HepG2 (cell line): ENCODE data around the gene MYO1E. TPM values are rescaled to one million over a fixed set of nuclear protein-coding genes. Genes with fewer than 3 reads are reported as not detected.

Experiments used
- ATAC-seq: fragments of 200-7000 bp; cut with Tn5 transposase; 3 replicates; pipeline ENCODE4 v1.9.1; 2020; ENCODE audit warnings: mild to moderate bottlenecking, moderate library complexity
- BruUV-seq: library from RNA; stranded (reverse); fragments of 400-500 nt; replicated peaks from 2 replicates; lab custom pipeline; 2021; lab: Mats Ljungman, UMichigan
- CTCF ChIA-PET: fragments of 300-600 bp; formaldehyde crosslinking; extraction: SDS; loops from one replicate; lab custom pipeline; 2021; ENCODE audit warnings: low total read pairs, inconsistent platforms, low intra/inter-chr PET ratio; lab: Yijun Ruan, JAX
- POLR2A ChIA-PET: fragments of 350-600 bp; sonication (Branson Sonifier 250); formaldehyde crosslinking; loops from one replicate; lab custom pipeline; 2020; ENCODE audit warnings: antibody characterized with exemption, inconsistent platforms; lab: Yijun Ruan, JAX
- DNase-seq: peaks from one replicate; pipeline ENCODE4 v3.0.0-alpha.2; 2015; ENCODE audit warnings: low spot score
- FAIRE-seq: peaks from 3 replicates; lab custom pipeline; 2011; peaks lifted over from hg19 to GRCh38; lab: Jason Lieb, UNC
- H2AFZ ChIP-seq: one replicate; pipeline ENCODE4 v1.6.1; 2011; ENCODE audit warnings: low read length, inconsistent platforms
- H3K27ac ChIP-seq: fragments of 300-600 bp; 3 replicates; pipeline ENCODE4 v1.8.0; 2011; ENCODE audit warnings: mixed run types, mild to moderate bottlenecking, mixed read lengths, low read length, inconsistent platforms; ENCODE audit not compliant: insufficient read depth; ENCODE audit errors: extremely low read length
- H3K27me3 ChIP-seq, 2 experiments: fragments of 200-600 bp in 1 of 2; 2 replicates in 1 of 2; 3 replicates in 1 of 2; pipeline versions ENCODE4 v1.6.0 to v1.8.0; 2011; ENCODE audit warnings: low read length in 2 of 2, mild to moderate bottlenecking in 2 of 2, moderate library complexity in 2 of 2, inconsistent platforms in 1 of 2; ENCODE audit not compliant: insufficient read depth in 2 of 2, control insufficient read depth in 1 of 2
- H3K36me3 ChIP-seq, 2 experiments: fragments of 200-600 bp in 1 of 2; replicated peaks in 1 of 2; 2 replicates in 1 of 2; 3 replicates in 1 of 2; pipeline versions ENCODE4 v1.5.1 to v1.8.0; 2011; ENCODE audit warnings: low read length in 2 of 2, inconsistent platforms in 1 of 2; ENCODE audit not compliant: insufficient read depth in 2 of 2, control insufficient read depth in 1 of 2
- H3K4me1 ChIP-seq: 2 replicates; pipeline ENCODE4 v1.5.1; 2012; ENCODE audit warnings: low read length, inconsistent platforms; ENCODE audit not compliant: insufficient read depth
- H3K4me2 ChIP-seq: 2 replicates; pipeline ENCODE4 v1.6.0; 2011; ENCODE audit warnings: low read depth, low read length, inconsistent platforms
- H3K4me3 ChIP-seq, 3 experiments: fragments of 200-600 bp in 1 of 3; sonication (generic), shearing (Covaris generic) in 1 of 3; replicated peaks in 1 of 3; 2 replicates each; pipeline ENCODE4 v1.5.1; 2011 to 2016; ENCODE audit warnings: low read length in 3 of 3, inconsistent platforms in 2 of 3, low read depth in 2 of 3, mild to moderate bottlenecking in 2 of 3, control low read depth in 1 of 3, mixed read lengths in 1 of 3; ENCODE audit not compliant: insufficient read depth in 1 of 3
- H3K79me2 ChIP-seq: one replicate; pipeline ENCODE4 v1.6.1; 2011; ENCODE audit warnings: low read length, inconsistent platforms; ENCODE audit not compliant: insufficient read depth
- H3K9ac ChIP-seq: 2 replicates; pipeline ENCODE4 v1.6.0; 2011; ENCODE audit warnings: mild to moderate bottlenecking, low read depth, low read length, inconsistent platforms; ENCODE audit not compliant: insufficient read depth
- H3K9me3 ChIP-seq: 2 replicates; pipeline ENCODE4 v1.5.1; 2012; ENCODE audit warnings: mild to moderate bottlenecking, low read length
- H4K20me1 ChIP-seq: 2 replicates; pipeline ENCODE4 v1.6.0; 2011; ENCODE audit warnings: inconsistent platforms, mild to moderate bottlenecking, low read length, moderate library complexity; ENCODE audit not compliant: insufficient read depth
- DBP ChIP-seq: sonication (generic); formaldehyde crosslinking; IDR thresholded peaks from 2 replicates; pipeline ENCODE4 v1.4.0; 2020; ENCODE audit warnings: missing genetic modification reagents; ENCODE audit errors: not compliant biosample characterization
- IKZF5 ChIP-seq: IDR thresholded peaks from 2 replicates; pipeline ENCODE4 v1.6.1; 2018; ENCODE audit warnings: missing genetic modification reagents, mild to moderate bottlenecking, missing compliant biosample characterization
- MAFF ChIP-seq: IDR thresholded peaks from 2 replicates; pipeline ENCODE4 v1.6.1; 2011; ENCODE audit warnings: low read depth, low read length, improper control_type of control experiment
- MAZ ChIP-seq, 2 experiments: sonication (generic) in 1 of 2; formaldehyde crosslinking in 1 of 2; IDR thresholded peaks; 2 replicates each; pipeline versions ENCODE4 v1.5.0 to v1.6.1; 2012 to 2020; ENCODE audit warnings: low read depth in 2 of 2, mild to moderate bottlenecking in 2 of 2, borderline replicate concordance in 1 of 2, improper control_type of control experiment in 1 of 2, low read length in 1 of 2, missing genetic modification reagents in 1 of 2, moderate library complexity in 1 of 2
- NONO ChIP-seq, 2 experiments: fragments of 450-650 bp in 1 of 2; sonication (generic) in 1 of 2; formaldehyde crosslinking in 1 of 2; IDR thresholded peaks in 1 of 2; conservative IDR thresholded peaks in 1 of 2; 2 replicates each; pipeline versions ENCODE4 v1.6.1 to v1.8.0; 2017 to 2022; ENCODE audit warnings: mild to moderate bottlenecking in 1 of 2, missing genetic modification reagents in 1 of 2, moderate library complexity in 1 of 2
- SAFB2 ChIP-seq: sonication (generic); formaldehyde crosslinking; IDR thresholded peaks from 2 replicates; pipeline ENCODE4 v1.5.1; 2020; ENCODE audit warnings: missing genetic modification reagents, low read depth, mild to moderate bottlenecking, borderline replicate concordance
- SMAD9 ChIP-seq: sonication (generic); formaldehyde crosslinking; IDR thresholded peaks from 2 replicates; pipeline ENCODE4 v1.5.1; 2020; ENCODE audit warnings: mild to moderate bottlenecking, missing genetic modification reagents
- ZBTB3 ChIP-seq: sonication (generic); formaldehyde crosslinking; IDR thresholded peaks from 2 replicates; pipeline ENCODE4 v1.4.0; 2020; ENCODE audit warnings: low read depth, mild to moderate bottlenecking, moderate library complexity, missing genetic modification reagents, borderline replicate concordance
- ZBTB42 ChIP-seq: sonication (generic); formaldehyde crosslinking; IDR thresholded peaks from 2 replicates; pipeline ENCODE4 v1.5.0; 2020; ENCODE audit warnings: mild to moderate bottlenecking, missing genetic modification reagents
- ZBTB49 ChIP-seq: sonication (generic); formaldehyde crosslinking; IDR thresholded peaks from 2 replicates; pipeline ENCODE4 v1.4.0; 2020; ENCODE audit warnings: missing genetic modification reagents, borderline replicate concordance
- ZNF550 ChIP-seq: sonication (generic); formaldehyde crosslinking; IDR thresholded peaks from 2 replicates; pipeline ENCODE4 v1.4.0; 2020; ENCODE audit warnings: mild to moderate bottlenecking, missing genetic modification reagents, borderline replicate concordance
- ZNF777 ChIP-seq: sonication (generic); formaldehyde crosslinking; IDR thresholded peaks from 2 replicates; pipeline ENCODE4 v1.4.0; 2020; ENCODE audit warnings: missing genetic modification reagents
- ZSCAN31 ChIP-seq: sonication (generic); formaldehyde crosslinking; IDR thresholded peaks from 2 replicates; pipeline ENCODE4 v1.5.0; 2020; ENCODE audit warnings: low read depth, mild to moderate bottlenecking, missing genetic modification reagents
- WGBS: methylation state at CpG from one replicate; pipeline ENCODE4 v1.1.6; 2017; ENCODE audit warnings: low lambda C conversion rate; 5-methylcytosine and 5-hydroxymethylcytosine counted together
- in situ Hi-C: cut with HindIII; loops from 2 replicates; pipeline ENCODE4 v1.10.0; 2017; ENCODE audit warnings: low pct_unique_long_range_greater_than_20kb; ENCODE audit not compliant: extremely low pct_ligation_motif_present
- intact Hi-C: fragments of 100-400 bp; cut with micrococcal nuclease; formaldehyde crosslinking; loops from one replicate; pipeline ENCODE4 v1.10.0; 2022; ENCODE audit not compliant: unreplicated experiment
- polyA plus RNA-seq, 8 experiments: library from polyadenylated mRNA; depleted of rRNA in 3 of 8; stranded (reverse) in 7 of 8; unstranded in 1 of 8; fragments of >200 nt; fragmentation: Illumina TruSeq in 4 of 8; extraction: Trizol in 4 of 8; gene quantifications; 2 replicates each; pipeline versions ENCODE4 v1.2.1 to v1.2.3, GENCODE V29; 2011 to 2016; ENCODE audit warnings: low read depth in 4 of 8, missing spikeins in 1 of 8, mixed read lengths in 1 of 8; ENCODE audit not compliant: insufficient read depth in 1 of 8
- total RNA-seq, 5 experiments: library from RNA; depleted of rRNA; stranded (reverse); fragments of >200 nt; fragmentation: Illumina TruSeq; extraction: Trizol; gene quantifications; 2 replicates each; pipeline ENCODE4 v1.2.3, GENCODE V29; 2016; ENCODE audit warnings: low read depth in 1 of 5
- TF ChIP-seq, protein P1 (sequence below): sonication (generic); formaldehyde crosslinking; conservative IDR thresholded peaks from 2 replicates; pipeline ENCODE4 v1.4.0; 2020; ENCODE audit warnings: missing genetic modification reagents
- TF ChIP-seq, protein P2 (sequence below): sonication (generic); formaldehyde crosslinking; IDR thresholded peaks from 2 replicates; pipeline ENCODE4 v1.5.0; 2020; ENCODE audit warnings: missing genetic modification reagents, mild to moderate bottlenecking, borderline replicate concordance

Gene MYO1E
- total and polyA plus RNA-seq, 2 of the 13 experiments (the other 11 are each of a cell fraction or from before 2014, with no cell fraction given): 15.7 to 25.1 TPM

GRCh38 chr15:59329570-59330350 is 42.9 kb downstream of the MYO1E start:
- Histone ChIP-seq H3K9me3 (no peaks in the 10 kb centered on the region), H3K27me3 (no peaks in the 10 kb centered on the region), H3K9ac (no peak overlapping the region), H3K4me3 (no peak overlapping the region; a peak in 1 of 6 replicates), H4K20me1 (no peaks in the 10 kb centered on the region), H3K36me3 (no peaks in the 10 kb centered on the region; a peak in 1 of 5 replicates), H3K27ac (peak overlapping the region; percentile 24), H3K4me1 (peaks cover 71% of the 10 kb centered on the region), H3K79me2 (peaks cover 15% of the 10 kb centered on the region), H2AFZ (no peak overlapping the region), H3K4me2 (peak overlapping the region; percentile 33)
- ChIA-PET CTCF (no interaction called here), POLR2A (interaction anchor here (0.5 to 1.0 kb wide), 2 partner anchors 43 to 48 kb away, joined by 3 to 4 read pairs; partner anchors contain the start of gene MYO1E)
- in situ Hi-C loops (no loop called here), intact Hi-C loops (loop anchor here (10.0 kb wide), 1 partner anchor 55 kb away; no protein-coding TSS in a partner anchor)
- ATAC-seq: peak; percentile 89
- WGBS: 25% methylated on average over 6 of the region's 6 CpGs
- peak; percentile 76 for DNase-seq
- BruUV-seq: no TSS peak
- peak; percentile 54 for FAIRE-seq
- TF ChIP-seq ZBTB3 (CRISPR knock-in tag) (no peak), ZBTB42 (CRISPR knock-in tag) (no peak), ZSCAN31 (CRISPR knock-in tag) (no peak), SMAD9 (CRISPR knock-in tag) (no peak), NONO (IDR thresholded peaks at IDR 0.05) (no peak), NONO (CRISPR knock-in tag; conservative IDR thresholded peaks at IDR 0.05) (no peak), DBP (CRISPR knock-in tag) (no peak), SAFB2 (CRISPR knock-in tag) (no peak), MAZ (IDR thresholded peaks at IDR 0.05; ENCODE audit: borderline replicate concordance, low read depth, low read length) (no peak), MAZ (CRISPR knock-in tag; IDR thresholded peaks at IDR 0.05; ENCODE audit: low read depth) (no peak), ZBTB49 (CRISPR knock-in tag) (no peak), ZNF550 (CRISPR knock-in tag) (no peak), IKZF5 (CRISPR knock-in tag) (no peak), MAFF (no peak), ZNF777 (CRISPR knock-in tag) (no peak)
- TF ChIP-seq, protein P1, sequence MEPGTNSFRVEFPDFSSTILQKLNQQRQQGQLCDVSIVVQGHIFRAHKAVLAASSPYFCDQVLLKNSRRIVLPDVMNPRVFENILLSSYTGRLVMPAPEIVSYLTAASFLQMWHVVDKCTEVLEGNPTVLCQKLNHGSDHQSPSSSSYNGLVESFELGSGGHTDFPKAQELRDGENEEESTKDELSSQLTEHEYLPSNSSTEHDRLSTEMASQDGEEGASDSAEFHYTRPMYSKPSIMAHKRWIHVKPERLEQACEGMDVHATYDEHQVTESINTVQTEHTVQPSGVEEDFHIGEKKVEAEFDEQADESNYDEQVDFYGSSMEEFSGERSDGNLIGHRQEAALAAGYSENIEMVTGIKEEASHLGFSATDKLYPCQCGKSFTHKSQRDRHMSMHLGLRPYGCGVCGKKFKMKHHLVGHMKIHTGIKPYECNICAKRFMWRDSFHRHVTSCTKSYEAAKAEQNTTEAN: no peak
- TF ChIP-seq, protein P2, sequence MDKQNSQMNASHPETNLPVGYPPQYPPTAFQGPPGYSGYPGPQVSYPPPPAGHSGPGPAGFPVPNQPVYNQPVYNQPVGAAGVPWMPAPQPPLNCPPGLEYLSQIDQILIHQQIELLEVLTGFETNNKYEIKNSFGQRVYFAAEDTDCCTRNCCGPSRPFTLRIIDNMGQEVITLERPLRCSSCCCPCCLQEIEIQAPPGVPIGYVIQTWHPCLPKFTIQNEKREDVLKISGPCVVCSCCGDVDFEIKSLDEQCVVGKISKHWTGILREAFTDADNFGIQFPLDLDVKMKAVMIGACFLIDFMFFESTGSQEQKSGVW (CRISPR knock-in tag): no peak
